Measurements from ENCODE around the gene INAFM2.

GRCh38 chr15:40338041-40338657 is 14.7 kb downstream of the INAFM2 start:
- TF ChIP-seq SIN3A (IDR thresholded peaks at IDR 0.05; ENCODE audit: borderline replicate concordance, insufficient read depth, low read length): no peak
- TF ChIP-seq POLR2AphosphoS5 (IDR thresholded peaks at IDR 0.05; ENCODE audit: low read depth, low read length): no peak
- no peak for TF ChIP-seq FOXP2 (optimal IDR thresholded peaks at IDR 0.05; ENCODE audit: borderline replicate concordance, extremely low read depth, extremely low read length, insufficient read depth)
